DOHH2 (cell line): Measurements from ENCODE around the gene DNAH1.
A peak's percentile ranks its signal among the peaks of the same experiment; 100 is the strongest.

ENCODE experiments used
- H3F3A ChIP-seq: fragments of 200-600 bp; sonication (generic), shearing (Covaris generic); 2 replicates; pipeline ENCODE4 v1.6.0; 2016; ENCODE audit warnings: antibody characterized with exemption, mild to moderate bottlenecking; ENCODE audit not compliant: control insufficient read depth, insufficient read depth
- H3K27ac ChIP-seq: fragments of 200-600 bp; sonication (generic); 2 replicates; pipeline ENCODE4 v1.5.1; 2014; ENCODE audit warnings: low read depth, mild to moderate bottlenecking, low read length, moderate library complexity
- H3K27me3 ChIP-seq: fragments of 200-600 bp; sonication (generic); 2 replicates; pipeline ENCODE4 v1.6.1; 2014; ENCODE audit warnings: mild to moderate bottlenecking, low read length, mixed read lengths; ENCODE audit not compliant: control insufficient read depth
- H3K36me3 ChIP-seq: fragments of 200-600 bp; sonication (generic); 2 replicates; pipeline ENCODE4 v1.6.1; 2014; ENCODE audit warnings: mild to moderate bottlenecking, low read length, moderate library complexity, mixed read lengths; ENCODE audit not compliant: control insufficient read depth
- H3K4me1 ChIP-seq: fragments of 200-600 bp; sonication (generic); 2 replicates; pipeline ENCODE4 v1.6.1; 2014; ENCODE audit warnings: mild to moderate bottlenecking, low read length, mixed read lengths; ENCODE audit not compliant: control insufficient read depth
- H3K4me2 ChIP-seq: fragments of 200-600 bp; sonication (generic); 2 replicates; pipeline ENCODE4 v1.6.0; 2014; ENCODE audit warnings: mild to moderate bottlenecking, low read length, moderate library complexity
- H3K4me3 ChIP-seq: fragments of 200-600 bp; sonication (generic); 2 replicates; pipeline ENCODE4 v1.5.1; 2014; ENCODE audit warnings: mild to moderate bottlenecking, low read length, mixed read lengths
- H3K79me2 ChIP-seq: fragments of 200-600 bp; sonication (generic); 2 replicates; pipeline ENCODE4 v1.6.1; 2014; ENCODE audit warnings: mild to moderate bottlenecking, low read length, mixed read lengths; ENCODE audit not compliant: control insufficient read depth
- H3K9me2 ChIP-seq: fragments of 200-600 bp; sonication (generic); replicated peaks from 2 replicates; pipeline ENCODE4 v1.6.1; 2014; ENCODE audit warnings: mild to moderate bottlenecking, low read length, mixed read lengths; ENCODE audit not compliant: control insufficient read depth
- H3K9me3 ChIP-seq: fragments of 200-600 bp; sonication (generic); 2 replicates; pipeline ENCODE4 v1.6.1; 2014; ENCODE audit warnings: antibody characterized with exemption, low read length, mixed read lengths; ENCODE audit not compliant: control insufficient read depth, insufficient read depth
- H4K20me1 ChIP-seq: fragments of 200-600 bp; sonication (generic); 2 replicates; pipeline ENCODE4 v1.6.0; 2014; ENCODE audit warnings: low read depth, mild to moderate bottlenecking, antibody characterized with exemption, low read length, moderate library complexity; ENCODE audit not compliant: control insufficient read depth, insufficient read depth
- CTCF ChIP-seq: fragments of 200-600 bp; sonication (generic); IDR thresholded peaks from one replicate; pipeline ENCODE4 v1.5.1; 2014; ENCODE audit warnings: antibody characterized with exemption, mild to moderate bottlenecking, low read depth, low read length; ENCODE audit not compliant: poor library complexity, severe bottlenecking
- EZH2phosphoT487 ChIP-seq: fragments of 200-600 bp; sonication (generic); IDR thresholded peaks from 2 replicates; pipeline ENCODE4 v1.6.1; 2017; ENCODE audit warnings: borderline replicate concordance, mild to moderate bottlenecking, antibody characterized with exemption, low read length, moderate library complexity, mixed read lengths

Gene DNAH1

GRCh38 chr3:52315977-52316764 lies at the start of gene DNAH1:
DNAH1 (plus strand) TSS chr3:52316319; CDS start chr3:52322443, 6,124 bp downstream.
- Histone ChIP-seq H4K20me1 (no peaks in the 10 kb centered on the region), H3K4me2 (peak within 1 kb of the TSS; percentile 61; the same call in 1 of the 2 replicates), H3K4me1 (peaks cover 16% of the 10 kb centered on the region)

GRCh38 chr3:52268036-52268435 lies 48.1 kb upstream of the DNAH1 start:
- no peaks in the 10 kb centered on the region for H3K9me2 ChIP-seq
- H3K4me3 ChIP-seq, result no peak overlapping the region
- peaks cover 10% of the 10 kb centered on the region; the same call in 1 of the 2 replicates for H4K20me1 ChIP-seq
- H3F3A ChIP-seq, result no peaks in the 10 kb centered on the region
- H3K4me2 ChIP-seq, result no peak overlapping the region
- H3K4me1 ChIP-seq, result peaks cover 15% of the 10 kb centered on the region
- H3K27me3 ChIP-seq, result no peaks in the 10 kb centered on the region
- no peaks in the 10 kb centered on the region for H3K9me3 ChIP-seq
- H3K79me2 ChIP-seq, result peaks cover 93% of the 10 kb centered on the region
- no peak for TF ChIP-seq CTCF
- no peak for TF ChIP-seq EZH2phosphoT487
- H3K27ac ChIP-seq, result no peak overlapping the region
- peaks cover 94% of the 10 kb centered on the region for H3K36me3 ChIP-seq

More at GRCh38 chr3:52315977-52316764, at the start of gene DNAH1:
- Histone ChIP-seq H3K9me3 (no peaks in the 10 kb centered on the region), H3K36me3 (no peaks in the 10 kb centered on the region), H3K27ac (no peak within 1 kb of the TSS), H3K9me2 (no peaks in the 10 kb centered on the region), H3K4me3 (no peak within 1 kb of the TSS; the same call in 1 of the 2 replicates), H3K79me2 (no peaks in the 10 kb centered on the region), H3F3A (no peaks in the 10 kb centered on the region), H3K27me3 (no peaks in the 10 kb centered on the region)
- TF ChIP-seq CTCF (no peak), EZH2phosphoT487 (no peak)

- Histone ChIP-seq H3K4me3 (no peak overlapping the region), H3F3A (no peaks in the 10 kb centered on the region), H3K9me2 (no peaks in the 10 kb centered on the region), H4K20me1 (peaks cover 16% of the 10 kb centered on the region; the same call in 1 of the 2 replicates), H3K9me3 (no peaks in the 10 kb centered on the region), H3K27ac (no peak overlapping the region), H3K36me3 (peaks cover 93% of the 10 kb centered on the region), H3K4me2 (no peak overlapping the region), H3K79me2 (peaks cover 93% of the 10 kb centered on the region), H3K27me3 (no peaks in the 10 kb centered on the region), H3K4me1 (peaks cover 26% of the 10 kb centered on the region)
- no peak for TF ChIP-seq CTCF
- no peak for TF ChIP-seq EZH2phosphoT487
Observed at GRCh38 chr3:52269776-52270175, 46.3 kb upstream of the DNAH1 start.
